ENCODE measurements around the gene LDLRAP1. TPM values are rescaled to one million over a fixed set of nuclear protein-coding genes. Genes with fewer than 3 reads are reported as not detected.

The LDLRAP1 gene
- total and polyA plus RNA-seq, 9 of the 15 experiments (the other 6 are each of a cell fraction or from before 2014, with no cell fraction given): 0.56 to 29.6 (median 16.2) TPM

GRCh38 chr1:25612421-25612820 is 69.0 kb downstream of the LDLRAP1 start:
- intact Hi-C loops (cut with micrococcal nuclease): no loop called here
- TF ChIP-seq ZNF436 (CRISPR knock-in tag; IDR thresholded peaks at IDR 0.05): no peak
- no peak for TF ChIP-seq U2AF2 (optimal IDR thresholded peaks at IDR 0.05; ENCODE audit: low read depth, low read length)
- peak; percentile 44; the same call in 1 of the 2 replicates for TF ChIP-seq SMARCA5 (IDR thresholded peaks at IDR 0.05)
- no peak for TF ChIP-seq TGIF2 (CRISPR knock-in tag; IDR thresholded peaks at IDR 0.05)
- TF ChIP-seq ZFP36 (IDR thresholded peaks at IDR 0.05; ENCODE audit: low read depth, low read length, partially characterized antibody): peak; percentile 72
- TF ChIP-seq KDM1A (IDR thresholded peaks at IDR 0.05): peak in 1 of 2 experiments; percentile 41; a peak in 1 of 4 replicates
- no peak for TF ChIP-seq ZSCAN32 (CRISPR knock-in tag; IDR thresholded peaks at IDR 0.05)
- no peak for TF ChIP-seq E4F1 (CRISPR knock-in tag; IDR thresholded peaks at IDR 0.05; ENCODE audit: borderline replicate concordance)
- no peak for TF ChIP-seq ZNF253 (CRISPR knock-in tag; conservative IDR thresholded peaks at IDR 0.05)
- TF ChIP-seq KDM2B (CRISPR knock-in tag; IDR thresholded peaks at IDR 0.05): no peak
- peak; percentile 74 for TF ChIP-seq RBM25 (IDR thresholded peaks at IDR 0.05; ENCODE audit: low read depth, low read length, severe bottlenecking)
- TF ChIP-seq BCOR (IDR thresholded peaks at IDR 0.05): peak; percentile 87
- TF ChIP-seq BRF1 (IDR thresholded peaks at IDR 0.05; ENCODE audit: borderline replicate concordance, extremely low read depth, insufficient read length): no peak
- TF ChIP-seq NR2F6 (CRISPR knock-in tag; IDR thresholded peaks at IDR 0.05): no peak
- TF ChIP-seq ZKSCAN8 (CRISPR knock-in tag; IDR thresholded peaks at IDR 0.05): no peak
- no peak for TF ChIP-seq NRF1 (conservative IDR thresholded peaks at IDR 0.05 in 1 of 2, IDR thresholded peaks at IDR 0.05 in 1 of 2)
- TF ChIP-seq ETV1 (tag; conservative IDR thresholded peaks at IDR 0.05; ENCODE audit: low read depth): 0 out of 2 replicates have a peak, but pooled peaks have one; percentile 41
- DNase-seq (ENCODE audit: extremely low read depth in 1 of 4, low spot score in 3 of 4) (no peak), FAIRE-seq (no peak), ATAC-seq (no peak)
- Histone ChIP-seq H3K27me3 (ENCODE audit: control insufficient read depth in 2 of 2, insufficient read depth in 2 of 2, low read length in 2 of 2) (peaks cover 18 to 49% of the 10 kb centered on the region in 2 experiments), H3K4me3 (no peak overlapping the region), H3K79me2 (ENCODE audit: control insufficient read depth, insufficient read depth, low read length) (no peaks in the 10 kb centered on the region), H3K9ac (ENCODE audit: insufficient read depth in 1 of 2, low read depth in 2 of 2, low read length in 2 of 2) (no peak overlapping the region), H4K20me1 (replicated peaks; ENCODE audit: control insufficient read depth, insufficient read depth, low read length) (no peaks in the 10 kb centered on the region), H3K36me3 (ENCODE audit: control insufficient read depth, insufficient read depth, low read length) (no peaks in the 10 kb centered on the region), H3K4me1 (replicated peaks in 1 of 2; ENCODE audit: control insufficient read depth in 2 of 2, insufficient read depth in 2 of 2, low read length in 2 of 2) (peaks cover 2 to 21% of the 10 kb centered on the region in 2 experiments; a peak in 3 of 5 replicates), H3K9me1 (ENCODE audit: control insufficient read depth, insufficient read depth, low read length) (no peaks in the 10 kb centered on the region), H3K27ac (ENCODE audit: extremely low read depth, low read depth, low read length) (no peak overlapping the region), H3K9me3 (replicated peaks; ENCODE audit: control insufficient read depth, insufficient read depth, low read depth, low read length) (no peaks in the 10 kb centered on the region), H3K4me2 (ENCODE audit: insufficient read depth, low read length) (no peak overlapping the region), H2AFZ (ENCODE audit: low read depth, low read length) (no peak overlapping the region)
- ChIA-PET CTCF (ENCODE audit: low intra/inter-chr PET ratio) (no interaction called here), POLR2A (interaction anchor here (0.6 to 1.0 kb wide), 2 partner anchors 11 to 199 kb away, joined by 3 read pairs; no protein-coding TSS in a partner anchor)
- BruUV-seq (replicated peaks): no TSS peak
- in situ Hi-C loops (cut with MboI): loop anchor here (5.0 to 10.0 kb wide), 2 partner anchors 185 to 392 kb away; no protein-coding TSS in a partner anchor
- 0% methylated on average over 3 of the region's 3 CpGs for WGBS (ENCODE audit: insufficient coverage, low coverage, missing lambda C conversion rate)

Measured in K562 (cell line).